DMS153 treated with DMSO at 0.1 percent for 48 hours (cell line): Measurements from ENCODE around the gene SELENOS.
A peak's percentile ranks its signal among the peaks of the same experiment; 100 is the strongest.

Experiments used
- DNase-seq: peaks from one replicate; lab custom pipeline; 2025; ENCODE audit not compliant: unreplicated experiment; lab: John Stamatoyannopoulos, UW

Gene SELENOS

GRCh38 chr15:101277038-101277822 is at the start of gene SELENOS:
Gene SELENOS, minus strand, starts transcription at chr15:101277485. Its CDS starts 68 bp downstream, at chr15:101277417.
- DNase-seq: peak; percentile 10

- no peak for DNase-seq
These were observed 49.3 kb upstream of the SELENOS start for GRCh38 chr15:101326462-101327146.

GRCh38 chr15:101326026-101326315 is 48.7 kb upstream of the SELENOS start:
- DNase-seq: no peak

- no peak for DNase-seq
These were observed 48.2 kb upstream of the SELENOS start for GRCh38 chr15:101325263-101326025.

GRCh38 chr15:101324524-101325177 is 47.4 kb upstream of the SELENOS start:
- no peak for DNase-seq

GRCh38 chr15:101323793-101324523 is 46.7 kb upstream of the SELENOS start:
- DNase-seq: no peak

- DNase-seq: no peak
These were observed 45.7 kb upstream of the SELENOS start for GRCh38 chr15:101322854-101323477.

GRCh38 chr15:101322016-101322695 is 44.9 kb upstream of the SELENOS start:
- no peak for DNase-seq

- no peak for DNase-seq
These were observed 43.3 kb upstream of the SELENOS start for GRCh38 chr15:101320501-101321052.

- no peak for DNase-seq
These were observed 41.6 kb upstream of the SELENOS start for GRCh38 chr15:101318839-101319238.

- DNase-seq: no peak
These were observed 41.0 kb upstream of the SELENOS start for GRCh38 chr15:101318147-101318819.

- DNase-seq: no peak
These were observed 40.1 kb upstream of the SELENOS start for GRCh38 chr15:101317336-101317872.

GRCh38 chr15:101316529-101316928 is 39.2 kb upstream of the SELENOS start:
- DNase-seq: no peak

GRCh38 chr15:101315736-101316135 is 38.5 kb upstream of the SELENOS start:
- DNase-seq: no peak

- no peak for DNase-seq
These were observed 37.2 kb upstream of the SELENOS start for GRCh38 chr15:101314336-101315125.

GRCh38 chr15:101313041-101313761 is 35.9 kb upstream of the SELENOS start:
- DNase-seq: no peak

- no peak for DNase-seq
These were observed 33.2 kb upstream of the SELENOS start for GRCh38 chr15:101310508-101310907.
